NOMO-1 (cell line): Measurements from ENCODE around the gene CITED2.
"Not testable (repeated sequence)": the region's sequence is repeated elsewhere in the genome, so short reads cannot be mapped to it uniquely, and the experiment has no call there.

Experiments
- DNase-seq, 2 experiments: peaks; one replicate each; lab custom pipeline; 2025; ENCODE audit not compliant: unreplicated experiment in 2 of 2; lab: John Stamatoyannopoulos, UW

CITED2 gene

DNA sequence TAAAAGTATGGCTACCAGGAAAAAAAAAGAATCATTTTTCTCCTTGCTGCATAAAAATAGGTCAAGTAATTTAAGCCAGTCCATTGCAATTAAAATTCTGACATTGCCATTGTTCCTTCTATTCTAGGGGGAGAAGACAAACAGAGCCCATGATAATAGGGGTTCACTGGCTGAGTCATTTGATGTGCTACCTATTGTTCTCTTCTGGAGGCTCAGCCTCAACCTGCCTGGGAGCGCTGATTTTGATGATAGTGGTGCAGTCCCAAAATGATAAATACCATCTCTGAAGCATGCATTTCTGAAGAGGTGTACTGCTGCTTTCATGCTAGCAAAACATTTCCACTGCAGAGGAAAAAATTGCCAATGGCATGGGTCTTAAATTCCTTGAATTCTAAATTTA lies 5.8 kb downstream of the CITED2 start:
- DNase-seq, result no peak

DNA sequence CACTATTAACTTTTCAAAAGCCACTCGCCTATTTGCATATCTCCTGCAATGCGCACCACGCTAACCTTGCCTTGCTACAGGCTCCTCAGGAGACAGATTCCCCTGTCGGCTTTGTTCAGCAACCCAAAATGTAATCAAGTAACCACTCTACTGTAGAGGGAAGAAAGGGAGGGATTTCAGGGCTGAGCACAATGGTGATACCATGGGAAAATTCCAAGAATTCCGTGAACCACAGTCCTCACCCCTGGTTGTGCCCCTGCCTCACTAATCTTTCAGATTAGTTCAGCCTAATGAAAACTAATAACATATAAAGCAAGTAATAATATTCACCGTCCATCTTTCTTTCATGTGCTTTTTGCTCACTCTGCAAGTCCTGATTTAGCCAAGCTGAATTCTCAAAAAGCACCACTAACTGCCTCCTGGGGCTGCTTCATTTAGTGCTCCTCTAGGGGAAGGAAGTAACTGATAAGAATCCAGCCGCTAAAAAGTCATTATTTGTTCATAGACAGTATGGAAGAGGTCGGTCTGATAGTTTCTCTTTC lies 6.6 kb downstream of the CITED2 start:
- DNase-seq, result peak in 1 of 2 experiments; percentile 34

DNA sequence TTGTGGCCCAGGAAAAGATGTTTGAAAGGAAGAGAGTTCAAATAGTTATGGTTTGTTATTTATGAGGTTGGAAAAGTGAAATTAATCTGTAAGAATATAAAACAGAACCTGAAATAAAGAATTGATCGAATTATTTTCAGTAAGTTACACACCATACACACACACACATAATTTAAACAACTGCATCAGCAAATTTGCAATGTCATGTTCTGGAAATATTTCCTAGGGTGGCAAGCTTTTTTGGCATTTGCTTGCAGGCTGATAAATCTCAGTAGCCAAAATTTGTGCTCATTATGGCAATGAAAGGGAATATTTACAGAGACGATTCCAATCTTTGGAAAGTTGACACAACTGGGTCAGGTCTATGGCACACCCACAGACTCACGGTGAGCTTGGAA lies 9.5 kb downstream of the CITED2 start:
- no peak for DNase-seq

DNA sequence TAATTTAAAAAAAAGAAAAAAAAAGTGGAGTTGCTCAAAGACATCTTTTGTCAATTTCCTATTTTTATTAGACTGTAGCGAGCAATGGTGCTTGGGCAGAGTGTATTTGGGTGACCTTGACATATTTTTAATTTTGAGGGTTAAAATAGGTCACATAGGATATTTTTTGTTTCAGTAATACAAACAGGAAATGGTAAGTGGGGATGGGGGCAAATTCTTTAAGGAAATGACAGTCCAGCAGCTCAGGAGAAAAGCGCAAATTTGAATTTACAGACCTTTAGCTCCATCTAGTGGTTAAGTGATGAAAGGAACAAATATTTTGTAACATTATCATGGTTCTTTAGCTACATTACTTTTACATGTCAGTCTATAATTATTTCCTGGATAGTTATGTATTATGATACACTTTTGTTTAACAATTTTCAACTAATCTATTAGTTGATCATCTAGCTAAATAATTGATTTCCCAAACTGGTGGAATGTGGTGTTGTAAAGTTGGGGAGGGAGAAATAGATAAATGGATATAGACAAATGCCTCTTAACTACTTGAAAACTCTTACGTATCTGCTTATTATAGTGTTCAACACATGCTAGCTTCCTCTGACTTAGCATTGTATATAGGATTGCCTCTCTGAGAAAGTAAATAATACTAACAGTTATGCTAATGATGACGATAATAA lies 10.0 kb downstream of the CITED2 start:
- peak; percentile 49 to 57 for DNase-seq

DNA sequence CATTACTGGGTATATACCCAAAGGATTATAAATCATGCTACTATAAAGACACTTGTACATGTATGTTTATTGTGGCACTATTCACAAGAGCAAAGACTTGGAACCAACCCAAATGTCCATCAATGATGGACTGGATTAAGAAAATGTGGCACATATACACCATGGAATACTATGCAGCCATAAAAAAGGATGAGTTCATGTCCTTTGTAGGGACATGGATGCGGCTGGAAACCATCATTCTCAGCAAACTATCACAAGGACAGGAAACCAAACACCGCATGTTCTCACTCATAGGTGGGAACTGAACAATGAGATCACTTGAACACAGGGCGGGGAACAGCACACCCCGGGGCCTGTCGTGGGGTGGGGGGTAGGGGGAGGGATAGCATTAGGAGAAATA lies 10.7 kb downstream of the CITED2 start:
- DNase-seq, result not testable (repeated sequence)

DNA sequence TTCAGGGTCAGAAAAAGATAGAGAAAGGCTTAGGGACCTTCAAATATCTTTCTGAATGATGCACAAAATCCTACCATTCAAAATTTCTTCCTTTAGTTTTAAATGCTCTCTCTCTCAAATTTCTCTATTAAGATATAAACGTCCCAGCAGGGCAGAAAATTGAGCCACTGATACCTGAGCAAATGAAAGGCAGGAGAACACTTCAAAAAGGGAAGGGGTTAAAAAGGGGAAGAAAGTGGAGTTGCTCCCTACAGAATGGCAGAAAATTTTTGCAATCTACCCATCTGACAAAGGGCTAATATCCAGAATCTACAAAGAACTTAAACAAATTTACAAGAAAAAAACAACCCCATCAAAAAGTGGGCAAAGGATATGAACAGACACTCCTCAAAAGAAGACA lies 11.3 kb downstream of the CITED2 start:
- DNase-seq, result not testable (repeated sequence)

DNA sequence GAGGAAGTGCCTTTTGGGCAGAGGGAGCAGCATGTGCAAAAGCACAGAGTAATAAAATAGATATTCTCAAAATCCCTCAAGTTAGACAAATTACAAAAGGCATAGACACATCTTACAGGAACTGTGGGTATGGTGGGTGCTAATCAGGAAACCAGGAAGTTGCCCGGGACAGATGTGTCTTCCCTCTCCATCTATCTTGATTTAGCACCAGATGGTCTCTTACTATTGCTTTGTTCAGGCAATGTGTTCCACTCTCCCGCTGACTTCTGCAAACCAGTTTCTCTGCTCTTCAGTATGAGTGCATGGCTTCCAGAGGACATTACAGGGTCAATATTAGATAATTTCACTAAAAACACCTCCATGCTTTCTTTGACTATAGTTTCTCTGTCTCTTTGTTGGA lies 13.2 kb downstream of the CITED2 start:
- DNase-seq, result peak in 1 of 2 experiments; percentile 70

DNA sequence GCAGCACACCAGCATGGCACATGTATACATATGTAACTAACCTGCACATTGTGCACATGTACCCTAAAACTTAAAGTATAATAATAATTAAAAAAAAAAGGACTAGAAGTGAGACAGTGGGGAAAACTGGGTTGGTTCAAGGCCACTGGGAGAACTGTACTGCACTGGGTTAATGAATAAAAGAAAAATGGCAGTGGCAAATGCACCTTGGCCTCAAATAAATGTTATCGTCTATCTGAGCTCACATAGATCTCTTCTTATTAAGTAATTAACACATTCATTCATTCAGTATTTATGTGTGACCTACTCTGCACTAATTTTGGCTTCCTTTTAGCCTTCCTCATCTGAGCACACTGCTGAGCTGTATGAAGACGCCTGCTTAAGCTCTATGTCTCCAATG lies 17.5 kb downstream of the CITED2 start:
- DNase-seq, result no peak

DNA sequence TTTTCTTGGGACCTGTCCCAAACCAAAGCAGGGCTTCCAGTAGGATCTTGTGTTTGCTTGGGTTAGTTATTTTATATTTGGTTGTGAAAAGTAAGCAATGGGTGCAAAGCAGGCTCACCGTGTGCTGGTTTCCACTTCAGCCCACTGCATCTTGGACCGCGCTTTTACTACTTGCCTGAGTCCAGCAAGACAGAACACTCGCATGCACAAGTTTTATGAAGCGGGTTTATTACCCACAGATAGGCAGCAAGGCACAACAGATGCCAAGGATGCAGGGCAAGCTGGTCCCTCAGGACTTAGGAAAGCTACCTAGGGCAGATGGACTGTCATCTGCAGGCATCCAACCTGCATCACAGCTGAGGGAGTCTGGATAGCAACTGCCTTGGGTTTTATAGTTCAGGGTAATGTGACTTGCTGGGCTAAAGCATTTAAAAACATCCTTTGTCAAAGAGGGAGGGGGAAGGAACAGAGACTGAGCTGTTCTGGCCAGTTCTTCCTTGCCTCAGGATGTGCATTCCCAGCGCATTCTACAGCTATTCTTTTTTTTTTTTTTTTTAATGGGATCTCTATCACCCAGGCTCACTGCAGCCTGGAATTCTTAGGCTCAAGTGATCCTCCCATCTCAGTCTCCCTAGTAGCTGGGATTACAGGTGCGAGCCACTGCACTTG lies 18.5 kb downstream of the CITED2 start:
- no peak for DNase-seq

DNA sequence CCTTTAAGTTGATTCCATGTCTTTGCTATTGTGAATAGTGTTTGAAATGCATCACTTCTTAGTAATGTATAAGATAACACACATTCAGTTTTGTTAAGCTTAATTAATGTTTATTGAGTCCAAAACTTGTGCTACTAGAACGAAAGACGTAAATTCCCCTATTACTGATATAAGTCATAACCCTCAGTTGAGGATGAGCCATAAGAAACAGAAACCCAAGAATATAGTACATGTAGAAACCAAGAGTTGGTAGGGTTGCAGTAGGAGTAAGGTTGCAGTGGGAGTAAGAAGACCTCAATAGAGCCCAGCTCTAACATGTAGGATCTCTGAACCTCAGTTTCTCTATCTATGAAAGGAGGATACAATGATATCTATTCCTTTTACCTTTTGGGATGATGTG lies 19.3 kb downstream of the CITED2 start:
- DNase-seq, result no peak

DNA sequence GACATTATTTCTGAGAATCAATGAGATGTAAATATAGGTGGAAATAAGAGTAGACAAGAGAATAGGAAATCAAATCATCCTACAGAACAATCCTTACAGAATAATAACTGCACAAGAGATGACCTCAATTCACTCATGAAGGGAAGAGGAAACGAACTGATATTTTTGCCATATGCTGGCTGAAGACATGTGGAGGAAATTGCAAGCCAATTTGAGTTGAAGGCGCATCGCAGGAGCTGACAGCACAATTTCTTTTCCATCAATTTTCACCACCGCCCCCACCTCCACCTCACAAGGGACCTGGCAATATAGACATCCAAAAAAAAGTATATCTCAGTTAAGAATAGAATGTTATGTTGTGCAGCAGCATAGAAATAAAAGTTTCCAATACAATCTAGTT lies 20.3 kb downstream of the CITED2 start:
- DNase-seq, result no peak

DNA sequence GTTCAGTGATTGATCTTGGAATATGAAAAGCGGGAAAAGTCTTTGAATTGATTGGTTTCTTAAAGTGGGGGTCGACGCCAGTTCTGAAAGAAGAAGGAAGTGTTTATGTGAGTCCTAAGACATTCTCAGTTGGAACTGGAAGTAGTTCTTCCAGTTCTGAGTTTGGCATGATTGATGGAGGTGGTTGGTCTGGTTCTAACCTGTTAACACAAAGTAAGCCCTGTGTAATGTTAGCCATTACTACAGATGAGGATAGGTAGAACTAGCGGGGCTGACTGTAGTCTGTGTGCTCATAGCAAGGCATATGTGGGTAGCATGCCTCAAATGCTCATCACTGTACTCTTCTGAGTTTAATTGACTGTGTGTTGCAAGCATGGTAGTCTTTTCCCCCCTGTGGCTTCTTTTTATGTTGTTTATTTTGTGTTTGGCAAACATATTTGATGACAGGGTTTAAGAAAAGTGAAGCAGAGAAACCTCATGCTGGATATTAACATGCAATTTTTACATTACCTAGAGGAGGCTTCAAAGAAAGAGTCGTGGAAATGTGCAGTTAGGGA lies 24.9 kb downstream of the CITED2 start:
- DNase-seq, result no peak

DNA sequence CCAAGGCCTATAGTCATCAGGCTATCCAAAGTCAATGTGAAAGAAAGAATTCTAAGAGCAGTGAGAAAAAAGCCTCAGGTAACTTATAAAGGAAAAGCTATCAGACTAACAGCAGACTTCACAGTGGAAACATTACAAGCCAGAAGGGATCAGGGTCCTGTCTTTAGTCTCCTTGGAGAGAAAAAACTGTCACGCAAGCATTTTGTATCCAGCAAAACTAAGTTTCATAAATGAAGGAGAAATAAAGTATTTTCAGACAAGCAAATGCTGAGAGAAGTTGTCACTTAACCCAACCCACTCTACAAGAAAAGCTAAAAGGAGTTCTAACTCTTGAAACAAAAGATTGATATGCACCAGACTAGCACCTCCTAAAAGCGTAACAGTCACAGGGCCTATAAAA lies 28.1 kb downstream of the CITED2 start:
- DNase-seq, result no peak

DNA sequence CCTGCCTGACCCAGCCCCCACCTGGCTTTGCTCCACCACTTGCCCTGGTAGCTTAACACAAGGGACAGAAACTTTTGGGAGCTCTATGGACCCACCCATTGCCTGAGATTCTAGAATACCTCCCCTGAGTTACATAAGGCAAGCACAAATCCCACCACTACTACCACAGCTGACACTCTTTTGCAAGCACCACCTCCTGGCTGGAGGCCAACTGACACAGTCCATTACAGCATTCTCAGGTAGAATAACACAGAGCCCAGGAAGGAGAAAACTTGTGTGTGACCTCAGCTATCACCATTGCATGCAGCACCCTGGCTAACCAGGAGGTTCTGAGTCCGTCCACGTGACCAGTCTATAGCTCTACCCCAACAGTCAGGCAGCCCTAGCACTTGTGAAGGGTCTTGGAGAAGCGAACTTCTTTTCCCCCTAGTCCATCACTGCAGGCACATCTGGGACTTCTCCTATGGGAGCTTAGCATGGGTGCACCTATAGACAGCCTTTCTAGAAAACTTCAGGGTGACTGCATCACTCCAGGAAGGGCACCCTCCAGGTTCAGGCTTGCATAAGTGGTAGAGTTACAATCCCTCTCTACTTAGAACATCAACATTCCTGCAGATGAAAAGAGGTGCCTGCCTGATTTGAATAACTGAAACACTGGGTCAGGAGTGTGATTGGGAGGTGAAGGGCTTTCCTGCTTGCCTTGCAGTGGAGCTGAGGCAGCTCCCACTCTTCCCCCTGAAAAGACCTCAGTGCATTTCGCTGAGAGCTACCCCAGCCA lies 30.1 kb downstream of the CITED2 start:
- no peak for DNase-seq

DNA sequence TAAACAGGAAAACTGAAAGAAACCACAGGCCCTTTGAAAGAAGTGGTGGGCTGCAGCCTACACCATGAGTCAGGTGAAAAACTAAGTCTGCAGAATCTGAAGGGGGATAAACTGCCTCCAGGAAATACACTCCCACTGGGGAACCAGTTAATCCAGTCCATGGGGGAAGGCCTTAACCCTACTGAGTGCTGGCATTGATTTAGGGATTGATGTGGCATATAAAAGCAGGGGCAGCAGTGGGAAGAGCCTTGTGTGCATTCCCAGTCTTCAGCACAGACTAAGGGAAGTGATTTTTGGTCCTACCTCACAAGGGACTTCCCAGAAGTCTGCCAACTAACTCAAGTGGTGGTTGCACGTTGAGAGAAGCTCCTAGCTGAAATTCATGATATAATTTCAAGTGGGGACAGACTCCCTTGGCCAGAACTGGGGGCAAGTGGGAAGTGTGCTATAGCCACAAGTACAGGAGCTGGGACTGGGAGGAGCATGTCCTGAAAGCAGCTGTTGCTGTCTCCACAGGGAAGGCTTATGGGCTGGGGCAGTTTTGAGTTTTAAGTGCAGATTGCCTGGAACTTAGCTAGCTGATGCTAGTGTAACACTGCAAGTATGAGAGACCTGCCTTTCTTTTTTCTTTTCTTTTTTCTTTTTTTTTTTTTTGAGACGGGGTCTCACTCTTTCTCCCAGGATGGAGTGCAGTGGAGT lies 31.2 kb downstream of the CITED2 start:
- DNase-seq, result no peak

DNA sequence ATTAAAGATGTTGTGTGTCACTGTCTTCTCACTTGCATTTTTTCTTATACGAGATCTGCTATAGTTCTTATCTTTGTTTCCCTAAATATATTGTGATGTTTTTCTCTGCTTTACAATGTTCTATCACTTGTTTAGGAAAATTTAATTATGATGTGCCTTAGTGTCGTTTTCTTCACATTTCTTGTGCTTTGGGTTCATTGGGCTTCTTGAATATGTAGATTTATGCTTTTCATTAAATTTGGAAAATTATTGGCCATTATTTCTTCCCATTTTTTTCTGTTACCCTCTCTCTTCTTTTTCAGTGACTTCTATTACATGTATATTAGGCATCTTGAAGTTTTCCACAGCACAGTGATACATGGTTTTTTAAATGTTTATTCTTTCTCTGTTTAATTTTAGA lies 33.4 kb downstream of the CITED2 start:
- no peak for DNase-seq

DNA sequence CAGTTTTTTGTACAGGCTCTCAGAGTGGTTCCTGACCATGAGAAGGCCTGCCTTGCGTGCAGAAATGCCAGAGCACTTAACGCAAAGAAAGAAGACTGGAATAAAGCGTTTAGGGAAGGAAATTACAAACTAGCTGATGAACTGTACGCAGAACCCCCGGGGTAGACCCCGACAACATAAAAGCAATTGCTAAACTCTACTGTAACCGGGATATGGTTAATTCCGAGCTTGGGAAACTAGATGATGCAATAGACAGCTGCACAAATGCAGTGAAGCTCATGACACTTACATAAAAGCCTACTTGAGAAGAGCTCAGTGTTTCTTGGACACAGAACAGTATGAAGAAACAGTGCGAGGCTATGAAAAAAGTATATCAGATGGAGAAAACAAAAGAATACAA lies 35.7 kb downstream of the CITED2 start:
- peak; percentile 64 to 83 for DNase-seq

DNA sequence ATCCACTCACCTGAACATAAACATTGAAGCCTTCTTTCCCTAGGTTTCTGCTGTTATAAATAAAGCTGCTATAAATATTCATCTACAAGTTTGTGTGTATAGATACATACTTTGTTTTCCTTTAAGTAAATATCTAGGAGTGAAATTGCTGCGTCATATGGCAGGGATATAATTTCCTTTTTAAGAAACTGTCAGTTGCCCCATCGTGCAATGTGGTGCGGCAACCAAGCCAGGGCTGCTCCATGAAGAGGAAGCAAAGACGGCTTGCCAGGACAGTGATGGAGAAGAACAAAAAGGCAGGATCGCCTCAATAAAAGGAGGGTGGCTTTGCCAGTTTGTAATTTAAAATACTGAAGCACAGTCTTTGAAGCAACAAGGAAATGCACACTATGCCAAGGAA lies 36.6 kb downstream of the CITED2 start:
- peak; percentile 55 to 73 for DNase-seq

DNA sequence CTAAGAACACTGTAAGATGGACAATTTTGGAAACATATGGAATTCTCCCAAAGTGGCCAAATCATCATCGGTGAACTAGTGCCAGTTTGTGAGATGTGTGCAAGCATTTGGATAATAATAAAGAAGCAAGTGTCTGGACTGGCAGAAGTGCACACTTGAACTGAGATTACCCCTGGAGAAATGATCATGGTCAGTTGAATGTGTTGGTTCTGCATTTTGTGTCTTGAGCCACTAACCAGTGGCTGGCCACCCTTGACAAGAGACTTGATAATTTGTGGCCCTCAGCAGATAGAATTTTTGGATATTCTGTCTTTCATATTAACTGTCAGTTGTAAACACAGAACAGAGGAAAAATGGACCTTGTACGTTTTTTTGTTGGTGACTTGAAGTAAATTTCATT lies 37.4 kb downstream of the CITED2 start:
- no peak for DNase-seq

DNA sequence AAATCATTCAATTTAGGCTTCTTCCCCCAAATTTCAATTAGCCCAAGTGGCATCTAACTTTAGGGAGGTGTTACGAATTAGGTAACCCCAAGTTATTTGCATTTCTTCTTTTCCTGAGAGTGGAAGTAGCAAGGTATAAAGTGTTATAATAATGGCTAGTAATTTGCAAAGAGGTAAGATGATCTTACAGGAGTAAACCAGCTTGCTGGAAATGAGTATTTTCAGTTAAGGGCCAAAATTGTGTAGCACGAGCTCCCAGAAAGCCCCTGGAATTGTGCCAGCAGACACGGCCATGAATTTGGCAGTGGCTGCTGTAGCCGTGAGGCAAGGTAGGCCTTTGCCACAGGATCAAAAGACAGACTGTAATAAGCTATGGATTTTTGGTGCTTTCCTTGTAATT lies 38.0 kb downstream of the CITED2 start:
- DNase-seq, result no peak
